Ammon's horn (tissue), 1 donor: ENCODE data around the gene GABRG3.

Source experiments
- DNase-seq: peaks from one replicate; pipeline ENCODE4 v3.0.0-alpha.2; 2016; ENCODE audit warnings: low spot score

Gene GABRG3

GRCh38 chr15:27418726-27419125 is 447.7 kb downstream of the GABRG3 start:
- DNase-seq, result peak; percentile 65

GRCh38 chr15:27422997-27423396 is 452.0 kb downstream of the GABRG3 start:
- no peak for DNase-seq

- DNase-seq, result peak; percentile 9
Observed at GRCh38 chr15:27426805-27427204, 455.8 kb downstream of the GABRG3 start.

GRCh38 chr15:27427276-27427675 is 456.3 kb downstream of the GABRG3 start:
- no peak for DNase-seq

- DNase-seq, result no peak
Observed at GRCh38 chr15:27428151-27428550, 457.2 kb downstream of the GABRG3 start.

GRCh38 chr15:27429577-27429976 is 458.6 kb downstream of the GABRG3 start:
- DNase-seq, result no peak

GRCh38 chr15:27433604-27434003 is 462.6 kb downstream of the GABRG3 start:
- no peak for DNase-seq

- DNase-seq, result no peak
Observed at GRCh38 chr15:27438403-27439375, 467.7 kb downstream of the GABRG3 start.

- DNase-seq, result no peak
Observed at GRCh38 chr15:27441120-27441519, 470.1 kb downstream of the GABRG3 start.

- no peak for DNase-seq
Observed at GRCh38 chr15:27448234-27448633, 477.3 kb downstream of the GABRG3 start.

GRCh38 chr15:27448986-27449385 is 478.0 kb downstream of the GABRG3 start:
- no peak for DNase-seq

- no peak for DNase-seq
Observed at GRCh38 chr15:27449941-27450340, 479.0 kb downstream of the GABRG3 start.

- no peak for DNase-seq
Observed at GRCh38 chr15:27454281-27455075, 483.5 kb downstream of the GABRG3 start.

- DNase-seq, result no peak
Observed at GRCh38 chr15:27456807-27457206, 485.8 kb downstream of the GABRG3 start.

GRCh38 chr15:27457766-27458165 is 486.8 kb downstream of the GABRG3 start:
- no peak for DNase-seq

- DNase-seq, result no peak
Observed at GRCh38 chr15:27458345-27459084, 487.5 kb downstream of the GABRG3 start.

GRCh38 chr15:27459836-27460235 is 488.9 kb downstream of the GABRG3 start:
- no peak for DNase-seq

- no peak for DNase-seq
Observed at GRCh38 chr15:27461181-27461580, 490.2 kb downstream of the GABRG3 start.

GRCh38 chr15:27463525-27464088 is 492.6 kb downstream of the GABRG3 start:
- DNase-seq, result peak; percentile 29

- no peak for DNase-seq
Observed at GRCh38 chr15:27464941-27465612, 494.1 kb downstream of the GABRG3 start.

GRCh38 chr15:27466758-27467157 is 495.8 kb downstream of the GABRG3 start:
- DNase-seq, result no peak
